HEK293 (cell line): Measurements from ENCODE around the gene BIRC3.

ENCODE experiments used
- EGR2 ChIP-seq: fragments of 450-650 bp; formaldehyde crosslinking; IDR thresholded peaks from 2 replicates; pipeline ENCODE4 v1.5.1; 2016; ENCODE audit warnings: low read depth, missing biosample characterization, missing genetic modification characterization
- FEZF1 ChIP-seq: fragments of 450-650 bp; formaldehyde crosslinking; IDR thresholded peaks from 2 replicates; pipeline ENCODE4 v1.5.1; 2016; ENCODE audit warnings: missing biosample characterization, missing genetic modification characterization
- KLF9 ChIP-seq: fragments of 450-650 bp; formaldehyde crosslinking; IDR thresholded peaks from 2 replicates; pipeline ENCODE4 v1.5.1; 2016; ENCODE audit warnings: missing biosample characterization, missing genetic modification characterization, low read depth
- MZF1 ChIP-seq: fragments of 450-650 bp; formaldehyde crosslinking; IDR thresholded peaks from 2 replicates; pipeline ENCODE4 v1.5.1; 2017; ENCODE audit warnings: missing biosample characterization, missing genetic modification characterization, borderline replicate concordance
- SCRT2 ChIP-seq: fragments of 450-650 bp; formaldehyde crosslinking; IDR thresholded peaks from 2 replicates; pipeline ENCODE4 v1.5.1; 2016; ENCODE audit warnings: missing biosample characterization, missing genetic modification characterization
- TCF7L2 ChIP-seq: IDR thresholded peaks from 2 replicates; pipeline ENCODE4 v1.6.1; 2011; ENCODE audit warnings: low read depth, mild to moderate bottlenecking, inconsistent platforms, low read length, moderate library complexity, borderline replicate concordance
- ZBTB1 ChIP-seq: fragments of 450-650 bp; formaldehyde crosslinking; IDR thresholded peaks from 2 replicates; pipeline ENCODE4 v1.5.1; 2016; ENCODE audit warnings: missing biosample characterization, missing genetic modification characterization
- ZBTB11 ChIP-seq: fragments of 450-650 bp; formaldehyde crosslinking; conservative IDR thresholded peaks from 2 replicates; pipeline ENCODE4 v1.5.1; 2016; ENCODE audit warnings: low read depth, missing biosample characterization, missing genetic modification characterization
- ZBTB17 ChIP-seq: fragments of 450-650 bp; formaldehyde crosslinking; IDR thresholded peaks from 2 replicates; pipeline ENCODE4 v1.5.1; 2016; ENCODE audit warnings: missing biosample characterization, missing genetic modification characterization
- ZBTB20 ChIP-seq: fragments of 450-650 bp; formaldehyde crosslinking; IDR thresholded peaks from 2 replicates; pipeline ENCODE4 v1.5.1; 2016; ENCODE audit warnings: missing biosample characterization, missing genetic modification characterization
- ZBTB48 ChIP-seq: fragments of 450-650 bp; formaldehyde crosslinking; IDR thresholded peaks from 2 replicates; pipeline ENCODE4 v1.5.1; 2016; ENCODE audit warnings: missing biosample characterization, missing genetic modification characterization
- ZNF114 ChIP-seq: fragments of 450-650 bp; formaldehyde crosslinking; IDR thresholded peaks from 2 replicates; pipeline ENCODE4 v1.5.0; 2017; ENCODE audit warnings: missing biosample characterization, missing genetic modification characterization
- ZNF140 ChIP-seq: fragments of 450-650 bp; formaldehyde crosslinking; IDR thresholded peaks from 2 replicates; pipeline ENCODE4 v1.5.1; 2016; ENCODE audit warnings: missing biosample characterization, missing genetic modification characterization
- ZNF148 ChIP-seq: fragments of 450-650 bp; formaldehyde crosslinking; IDR thresholded peaks from 2 replicates; pipeline ENCODE4 v1.5.0; 2017; ENCODE audit warnings: missing biosample characterization, missing genetic modification characterization, borderline replicate concordance
- ZNF184 ChIP-seq: fragments of 450-650 bp; IDR thresholded peaks from 2 replicates; pipeline ENCODE4 v1.5.1; 2018; ENCODE audit warnings: missing biosample characterization, mild to moderate bottlenecking, missing genetic modification characterization
- ZNF202 ChIP-seq: fragments of 450-650 bp; formaldehyde crosslinking; IDR thresholded peaks from 2 replicates; pipeline ENCODE4 v1.5.1; 2016; ENCODE audit warnings: missing biosample characterization, missing genetic modification characterization, borderline replicate concordance
- ZNF211 ChIP-seq: fragments of 450-650 bp; formaldehyde crosslinking; IDR thresholded peaks from 2 replicates; pipeline ENCODE4 v1.5.1; 2016; ENCODE audit warnings: low read depth, missing biosample characterization, missing genetic modification characterization
- ZNF214 ChIP-seq: fragments of 450-650 bp; formaldehyde crosslinking; IDR thresholded peaks from 2 replicates; pipeline ENCODE4 v1.5.1; 2017; ENCODE audit warnings: missing biosample characterization, mild to moderate bottlenecking, missing genetic modification characterization, borderline replicate concordance
- ZNF274 ChIP-seq, 2 experiments: fragments of 200-500 bp in 1 of 2; fragments of 450-650 bp in 1 of 2; sonication (Bioruptor generic) in 1 of 2; formaldehyde crosslinking in 1 of 2; IDR thresholded peaks; 2 replicates each; pipeline versions ENCODE4 v1.5.1 to v1.6.1; 2014 to 2016; ENCODE audit warnings: borderline replicate concordance in 1 of 2, inconsistent platforms in 1 of 2, low read length in 1 of 2, missing biosample characterization in 1 of 2, missing genetic modification characterization in 1 of 2
- ZNF292 ChIP-seq: fragments of 450-650 bp; formaldehyde crosslinking; IDR thresholded peaks from 2 replicates; pipeline ENCODE4 v1.5.1; 2016; ENCODE audit warnings: low read depth, missing biosample characterization, missing genetic modification characterization, borderline replicate concordance
- ZNF311 ChIP-seq: fragments of 450-650 bp; formaldehyde crosslinking; IDR thresholded peaks from 2 replicates; pipeline ENCODE4 v1.5.1; 2017; ENCODE audit warnings: missing biosample characterization, missing genetic modification characterization, borderline replicate concordance
- ZNF341 ChIP-seq: fragments of 450-650 bp; formaldehyde crosslinking; IDR thresholded peaks from 2 replicates; pipeline ENCODE4; 2016; ENCODE audit warnings: low read depth, missing biosample characterization, missing genetic modification characterization
- ZNF37A ChIP-seq: fragments of 450-650 bp; IDR thresholded peaks from 2 replicates; pipeline ENCODE4 v1.5.1; 2018; ENCODE audit warnings: missing biosample characterization, missing genetic modification characterization
- ZNF423 ChIP-seq: fragments of 450-650 bp; formaldehyde crosslinking; IDR thresholded peaks from 2 replicates; pipeline ENCODE4 v1.5.1; 2016; ENCODE audit warnings: missing biosample characterization, missing genetic modification characterization
- ZNF473 ChIP-seq: fragments of 450-650 bp; formaldehyde crosslinking; IDR thresholded peaks from 2 replicates; pipeline ENCODE4 v1.5.1; 2017; ENCODE audit warnings: missing biosample characterization, missing genetic modification characterization
- ZNF544 ChIP-seq: fragments of 450-650 bp; formaldehyde crosslinking; IDR thresholded peaks from 2 replicates; pipeline ENCODE4 v1.5.0; 2017; ENCODE audit warnings: missing biosample characterization, missing genetic modification characterization
- ZNF555 ChIP-seq: fragments of 450-650 bp; formaldehyde crosslinking; conservative IDR thresholded peaks from 2 replicates; pipeline ENCODE4 v1.5.1; 2017; ENCODE audit warnings: missing biosample characterization, mild to moderate bottlenecking, missing genetic modification characterization, inconsistent platforms
- ZNF560 ChIP-seq: fragments of 450-650 bp; formaldehyde crosslinking; IDR thresholded peaks from 2 replicates; pipeline ENCODE4 v1.5.1; 2017; ENCODE audit warnings: missing biosample characterization, missing genetic modification characterization, borderline replicate concordance
- ZNF843 ChIP-seq: fragments of 450-650 bp; formaldehyde crosslinking; IDR thresholded peaks from 2 replicates; pipeline ENCODE4 v1.5.1; 2016; ENCODE audit warnings: missing biosample characterization, missing genetic modification characterization
- ZSCAN18 ChIP-seq: fragments of 450-650 bp; formaldehyde crosslinking; IDR thresholded peaks from 2 replicates; pipeline ENCODE4 v1.5.1; 2016; ENCODE audit warnings: missing biosample characterization, missing genetic modification characterization
- ZSCAN4 ChIP-seq: fragments of 450-650 bp; formaldehyde crosslinking; IDR thresholded peaks from 2 replicates; pipeline ENCODE4 v1.5.1; 2017; ENCODE audit warnings: missing biosample characterization, missing genetic modification characterization

Gene BIRC3

GRCh38 chr11:102279641-102280170 is 37.6 kb upstream of the BIRC3 start (continued):
- TF ChIP-seq FEZF1 (tag by site-specific recombination): peak; percentile 50
- peak; percentile 62; the same call in 1 of the 2 replicates for TF ChIP-seq MZF1 (tag by site-specific recombination)
- TF ChIP-seq ZNF555 (tag by site-specific recombination): no peak
- no peak for TF ChIP-seq ZNF202 (tag by site-specific recombination)
- TF ChIP-seq EGR2 (tag by site-specific recombination): no peak
- no peak for TF ChIP-seq ZNF214
- no peak for TF ChIP-seq ZNF473
- TF ChIP-seq ZNF311 (tag by site-specific recombination): no peak
- no peak for TF ChIP-seq ZNF184 (tag by site-specific recombination)
- no peak for TF ChIP-seq ZNF274 (IDR thresholded peaks at IDR 0.05; ENCODE audit: low read length)
- TF ChIP-seq ZNF274 (tag by site-specific recombination; IDR thresholded peaks at IDR 0.05; ENCODE audit: borderline replicate concordance): no peak
- TF ChIP-seq ZNF423 (tag by site-specific recombination): no peak
- TF ChIP-seq ZNF211 (tag by site-specific recombination): no peak
- TF ChIP-seq ZNF148 (tag by site-specific recombination): no peak
- 0 out of 2 replicates have a peak, but pooled peaks have one; percentile 22 for TF ChIP-seq TCF7L2
- TF ChIP-seq KLF9 (tag by site-specific recombination): no peak
- no peak for TF ChIP-seq ZNF37A (tag by site-specific recombination)
- TF ChIP-seq ZNF341 (tag by site-specific recombination): no peak
- TF ChIP-seq SCRT2 (tag by site-specific recombination): no peak
- no peak for TF ChIP-seq ZSCAN18 (tag by site-specific recombination)
- no peak for TF ChIP-seq ZNF544 (tag by site-specific recombination)
- no peak for TF ChIP-seq ZBTB48 (tag by site-specific recombination)
- peak; percentile 40; the same call in 1 of the 2 replicates for TF ChIP-seq ZBTB20
- no peak for TF ChIP-seq ZNF843 (tag by site-specific recombination)
- no peak for TF ChIP-seq ZBTB1 (tag by site-specific recombination)
- no peak for TF ChIP-seq ZNF560 (tag by site-specific recombination)
- peak; percentile 68 for TF ChIP-seq ZBTB17
- TF ChIP-seq ZBTB11 (tag by site-specific recombination): no peak
- TF ChIP-seq ZSCAN4 (tag by site-specific recombination): no peak
- no peak for TF ChIP-seq ZNF140 (tag by site-specific recombination)
- no peak for TF ChIP-seq ZNF114
- TF ChIP-seq ZNF292 (tag by site-specific recombination): no peak
